HEK293 (cell line): ENCODE data around the gene CCL19.
"Not testable (repeated sequence)": the region's sequence is repeated elsewhere in the genome, so short reads cannot be mapped to it uniquely, and the experiment has no call there.

Experiments
- CTCF ChIA-PET: fragments of 350-600 bp; formaldehyde crosslinking; extraction: SDS; loops from one replicate; lab custom pipeline; 2021; ENCODE audit warnings: antibody characterized with exemption; lab: Yijun Ruan, JAX
- POLR2A ChIA-PET: fragments of 300-600 bp; formaldehyde crosslinking; extraction: SDS; loops from one replicate; lab custom pipeline; 2020; ENCODE audit warnings: antibody characterized with exemption, inconsistent platforms; lab: Yijun Ruan, JAX
- H3K27ac ChIP-seq: fragments of 200-500 bp; sonication (Bioruptor generic); 2 replicates; pipeline ENCODE4 v1.5.1; 2014; ENCODE audit warnings: low read depth, low read length, control low read depth, inconsistent platforms; ENCODE audit errors: extremely low read depth
- H3K36me3 ChIP-seq, 2 experiments: fragments of 200-500 bp in 1 of 2; sonication (Bioruptor generic) in 1 of 2; 1 replicate in 1 of 2; 2 replicates in 1 of 2; pipeline ENCODE4 v1.5.1; 2014 to 2017; ENCODE audit warnings: inconsistent platforms in 2 of 2, low read length in 2 of 2; ENCODE audit not compliant: control insufficient read depth in 2 of 2, insufficient read depth in 1 of 2
- H3K4me1 ChIP-seq: fragments of 200-500 bp; sonication (Bioruptor generic); 2 replicates; pipeline ENCODE4 v1.5.1; 2014; ENCODE audit warnings: mild to moderate bottlenecking, low read length, inconsistent platforms; ENCODE audit not compliant: control insufficient read depth, insufficient read depth
- H3K4me3 ChIP-seq: 2 replicates; pipeline ENCODE4 v1.5.1; 2011; ENCODE audit warnings: low read depth, mild to moderate bottlenecking, control low read depth, low read length, moderate library complexity
- H3K9me3 ChIP-seq: fragments of 200-500 bp; sonication (Bioruptor generic); 2 replicates; pipeline ENCODE4 v1.5.1; 2014; ENCODE audit warnings: low read depth, low read length, inconsistent platforms; ENCODE audit not compliant: control insufficient read depth, insufficient read depth
- KLF7 ChIP-seq: fragments of 450-650 bp; formaldehyde crosslinking; IDR thresholded peaks from 2 replicates; pipeline ENCODE4 v1.5.1; 2016; ENCODE audit warnings: missing biosample characterization, missing genetic modification characterization, borderline replicate concordance
- KLF8 ChIP-seq: fragments of 450-650 bp; formaldehyde crosslinking; IDR thresholded peaks from 2 replicates; pipeline ENCODE4 v1.5.1; 2016; ENCODE audit warnings: missing biosample characterization, missing genetic modification characterization
- PATZ1 ChIP-seq: fragments of 450-650 bp; formaldehyde crosslinking; IDR thresholded peaks from 2 replicates; pipeline ENCODE4 v1.5.1; 2016; ENCODE audit warnings: missing biosample characterization, missing genetic modification characterization
- REST ChIP-seq: fragments of 450-650 bp; formaldehyde crosslinking; IDR thresholded peaks from 2 replicates; pipeline ENCODE4 v1.5.1; 2016; ENCODE audit warnings: missing biosample characterization, missing genetic modification characterization
- ZBTB49 ChIP-seq: fragments of 450-650 bp; formaldehyde crosslinking; IDR thresholded peaks from 2 replicates; pipeline ENCODE4 v1.5.1; 2016; ENCODE audit warnings: missing biosample characterization, missing genetic modification characterization, low read depth
- ZNF16 ChIP-seq: fragments of 450-650 bp; formaldehyde crosslinking; IDR thresholded peaks from 2 replicates; pipeline ENCODE4 v1.5.1; 2016; ENCODE audit warnings: low read depth, missing biosample characterization, missing genetic modification characterization
- ZNF341 ChIP-seq: fragments of 450-650 bp; formaldehyde crosslinking; IDR thresholded peaks from 2 replicates; pipeline ENCODE4; 2016; ENCODE audit warnings: low read depth, missing biosample characterization, missing genetic modification characterization
- ZNF449 ChIP-seq: fragments of 450-650 bp; formaldehyde crosslinking; IDR thresholded peaks from 2 replicates; pipeline ENCODE4 v1.5.1; 2017; ENCODE audit warnings: missing biosample characterization, mild to moderate bottlenecking, missing genetic modification characterization, moderate library complexity
- ZNF626 ChIP-seq: fragments of 450-650 bp; sonication (Bioruptor Pico); formaldehyde crosslinking; IDR thresholded peaks from 2 replicates; pipeline ENCODE4 v1.5.1; 2018; ENCODE audit warnings: missing biosample characterization, missing genetic modification characterization, inconsistent platforms
- ZNF629 ChIP-seq: fragments of 450-650 bp; formaldehyde crosslinking; IDR thresholded peaks from 2 replicates; pipeline ENCODE4 v1.5.1; 2017; ENCODE audit warnings: missing biosample characterization, missing genetic modification characterization
- ZNF785 ChIP-seq: fragments of 450-650 bp; formaldehyde crosslinking; IDR thresholded peaks from 2 replicates; pipeline ENCODE4 v1.5.1; 2016; ENCODE audit warnings: missing biosample characterization, missing genetic modification characterization
- ZNF791 ChIP-seq: fragments of 450-650 bp; formaldehyde crosslinking; IDR thresholded peaks from 2 replicates; pipeline ENCODE4 v1.5.1; 2016; ENCODE audit warnings: missing biosample characterization, missing genetic modification characterization
- ZSCAN16 ChIP-seq: fragments of 450-650 bp; formaldehyde crosslinking; IDR thresholded peaks from 2 replicates; pipeline ENCODE4 v1.5.1; 2016; ENCODE audit warnings: missing biosample characterization, missing genetic modification characterization

CCL19 gene

GRCh38 chr9:34732478-34732877, 41.4 kb upstream of the CCL19 start (continued):
- TF ChIP-seq PATZ1 (tag by site-specific recombination) = no peak
- no peak for TF ChIP-seq ZNF629 (tag by site-specific recombination)
- no peak for TF ChIP-seq ZNF785 (tag by site-specific recombination)
- TF ChIP-seq KLF7 (tag by site-specific recombination) = no peak
- TF ChIP-seq ZNF16 (tag by site-specific recombination) = no peak
- no peak for TF ChIP-seq ZBTB49 (tag by site-specific recombination)
- no peak for TF ChIP-seq ZNF449 (tag by site-specific recombination)
- no peak for TF ChIP-seq KLF8 (tag by site-specific recombination)
- no peak for TF ChIP-seq ZNF626 (tag by site-specific recombination)
- no peak for TF ChIP-seq ZNF341 (tag by site-specific recombination)
- TF ChIP-seq REST = no peak
- TF ChIP-seq ZNF791 (tag by site-specific recombination) = no peak

GRCh38 chr9:34723141-34723540, 32.1 kb upstream of the CCL19 start:
- Histone ChIP-seq H3K36me3 (no peaks in the 10 kb centered on the region), H3K4me3 (no peak overlapping the region), H3K27ac (no peak overlapping the region), H3K9me3 (no peaks in the 10 kb centered on the region), H3K4me1 (no peaks in the 10 kb centered on the region)
- ChIA-PET POLR2A (no interaction called here), CTCF (interaction anchor here (0.6 to 1.4 kb wide), 2 partner anchors 18 to 20 kb away, joined by 4 to 5 read pairs; no protein-coding TSS in a partner anchor)
- no peak for TF ChIP-seq ZSCAN16 (tag by site-specific recombination)

GRCh38 chr9:34719769-34720025, 28.6 kb upstream of the CCL19 start:
- not testable (repeated sequence) for H3K36me3 ChIP-seq, H3K27ac ChIP-seq, H3K4me3 ChIP-seq, H3K9me3 ChIP-seq, H3K4me1 ChIP-seq
- ChIA-PET POLR2A (interaction anchor here (0.7 kb wide), 1 partner anchor 108 kb away, joined by 3 read pairs; no protein-coding TSS in a partner anchor), CTCF (interaction anchor here (4.9 kb wide), 1 partner anchor 19 kb away, joined by 31 read pairs; no protein-coding TSS in a partner anchor)
